ENCODE data around the gene ITIH1. TPM values are rescaled to one million over a fixed set of nuclear protein-coding genes. Genes with fewer than 3 reads are reported as not detected.
A peak's percentile ranks its signal among the peaks of the same experiment; 100 is the strongest.

ITIH1 gene
- total and polyA plus RNA-seq, 9 of the 15 experiments (the other 6 are each of a cell fraction or from before 2014, with no cell fraction given): 0.31 TPM; not detected in 8

GRCh38 chr3:52789746-52790040 lies 12.3 kb downstream of the ITIH1 start (continued):
- no peak for TF ChIP-seq ZNF398 (CRISPR knock-in tag; IDR thresholded peaks at IDR 0.05)

GRCh38 chr3:52790337-52790736 lies 12.9 kb downstream of the ITIH1 start:
- FAIRE-seq (no peak), DNase-seq (ENCODE audit: extremely low read depth in 1 of 4, low spot score in 3 of 4) (no peak), ATAC-seq (no peak)
- Histone ChIP-seq H3K4me1 (replicated peaks in 1 of 2; ENCODE audit: control insufficient read depth in 2 of 2, insufficient read depth in 2 of 2, low read length in 2 of 2) (peaks cover 0 to 11% of the 10 kb centered on the region in 2 experiments; a peak in 2 of 5 replicates), H3K9me3 (replicated peaks; ENCODE audit: control insufficient read depth, insufficient read depth, low read depth, low read length) (no peaks in the 10 kb centered on the region), H3K9me1 (ENCODE audit: control insufficient read depth, insufficient read depth, low read length) (no peaks in the 10 kb centered on the region), H3K27ac (ENCODE audit: extremely low read depth, low read depth, low read length) (no peak overlapping the region), H4K20me1 (replicated peaks; ENCODE audit: control insufficient read depth, insufficient read depth, low read length) (no peaks in the 10 kb centered on the region), H3K36me3 (ENCODE audit: control insufficient read depth, insufficient read depth, low read length) (no peaks in the 10 kb centered on the region), H3K27me3 (ENCODE audit: control insufficient read depth in 2 of 2, insufficient read depth in 2 of 2, low read length in 2 of 2) (peaks cover 0 to 19% of the 10 kb centered on the region in 2 experiments; a peak in 2 of 5 replicates), H3K9ac (ENCODE audit: insufficient read depth in 1 of 2, low read depth in 2 of 2, low read length in 2 of 2) (no peak overlapping the region), H3K4me3 (no peak overlapping the region), H2AFZ (ENCODE audit: low read depth, low read length) (no peak overlapping the region), H3K4me2 (ENCODE audit: insufficient read depth, low read length) (no peak overlapping the region), H3K79me2 (ENCODE audit: control insufficient read depth, insufficient read depth, low read length) (no peaks in the 10 kb centered on the region)
- ChIA-PET CTCF (ENCODE audit: low intra/inter-chr PET ratio) (no interaction called here), POLR2A (no interaction called here)
- 0% methylated on average over 6 of the region's 7 CpGs for WGBS (ENCODE audit: insufficient coverage, low coverage, missing lambda C conversion rate)
- BruUV-seq (replicated peaks): no TSS peak
- in situ Hi-C loops (cut with MboI): no loop called here
- intact Hi-C loops (cut with micrococcal nuclease): no loop called here
- TF ChIP-seq ZNF24 (IDR thresholded peaks at IDR 0.05) (peak; percentile 76; the same call in 1 of the 2 replicates), MITF (IDR thresholded peaks at IDR 0.05) (no peak), PATZ1 (CRISPR knock-in tag; IDR thresholded peaks at IDR 0.05; ENCODE audit: borderline replicate concordance) (no peak), CREM (IDR thresholded peaks at IDR 0.05; ENCODE audit: low read depth) (no peak), BCOR (IDR thresholded peaks at IDR 0.05) (peak; percentile 88), VEZF1 (CRISPR knock-in tag; IDR thresholded peaks at IDR 0.05) (no peak), KDM2B (CRISPR knock-in tag; IDR thresholded peaks at IDR 0.05) (no peak), ZNF347 (CRISPR knock-in tag; IDR thresholded peaks at IDR 0.05; ENCODE audit: low read depth) (no peak), ZNF212 (CRISPR knock-in tag; IDR thresholded peaks at IDR 0.05) (no peak), CXXC5 (CRISPR knock-in tag; IDR thresholded peaks at IDR 0.05) (no peak), RBM25 (IDR thresholded peaks at IDR 0.05; ENCODE audit: low read depth, low read length, severe bottlenecking) (peak; percentile 78), KDM1A (IDR thresholded peaks at IDR 0.05) (peak; percentile 18 to 34; a peak in 1 of 4 replicates), MED1 (CRISPR knock-in tag; IDR thresholded peaks at IDR 0.05; ENCODE audit: borderline replicate concordance) (no peak), NR1H2 (CRISPR knock-in tag; IDR thresholded peaks at IDR 0.05) (no peak), ZFP36 (IDR thresholded peaks at IDR 0.05; ENCODE audit: low read depth, low read length, partially characterized antibody) (peak; percentile 71), RHOXF2B (CRISPR knock-in tag; conservative IDR thresholded peaks at IDR 0.05) (no peak)
